Superior temporal gyrus (tissue), 1 donor: Measurements from ENCODE around the gene TMEM217.
"Not testable (repeated sequence)": the region's sequence is repeated elsewhere in the genome, so short reads cannot be mapped to it uniquely, and the experiment has no call there.

Experiments used
- DNase-seq: peaks from one replicate; pipeline ENCODE4 v3.0.0-alpha.2; 2016; ENCODE audit errors: extremely low spot score

TMEM217 gene

DNA sequence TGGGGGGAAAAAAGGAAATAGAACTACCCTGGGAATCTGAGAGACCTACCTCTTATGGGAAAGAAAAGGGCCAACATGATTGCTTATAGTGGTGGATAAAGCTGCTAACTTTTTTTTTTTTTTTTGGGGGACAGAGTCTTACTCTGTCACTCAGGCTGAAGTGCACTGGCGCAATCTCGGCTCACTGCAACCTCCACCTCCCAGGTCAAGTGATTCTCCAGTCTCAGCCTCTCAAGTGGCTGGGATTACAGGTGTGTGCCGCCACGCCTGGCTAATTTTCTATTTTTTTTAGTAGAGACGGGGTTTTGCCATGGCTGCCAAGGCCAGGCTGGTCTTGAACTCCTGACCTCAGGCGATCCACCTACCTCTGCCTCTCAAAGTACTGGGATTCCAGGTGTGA, 39.9 kb downstream of the TMEM217 start:
- no peak for DNase-seq

DNA sequence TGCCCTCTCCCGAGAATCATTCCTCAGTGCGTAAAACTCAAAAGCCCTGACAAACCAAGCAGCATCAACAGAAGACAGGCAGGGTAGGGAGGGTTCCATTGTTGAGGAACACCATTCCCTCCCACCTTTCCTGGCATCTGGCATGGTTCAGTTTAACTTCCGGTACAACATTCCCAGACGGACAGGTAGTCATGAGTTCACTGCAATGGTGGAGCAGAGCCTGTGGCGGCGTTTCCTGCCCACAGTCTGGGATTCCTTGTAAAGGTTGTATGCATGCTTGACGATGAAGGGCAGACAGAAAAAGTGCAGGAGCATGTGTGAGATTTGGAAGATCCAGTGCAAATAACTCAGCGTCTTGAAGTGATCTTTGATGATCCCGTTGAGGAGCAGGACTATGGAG, 45.7 kb downstream of the TMEM217 start:
- DNase-seq, result no peak

DNA sequence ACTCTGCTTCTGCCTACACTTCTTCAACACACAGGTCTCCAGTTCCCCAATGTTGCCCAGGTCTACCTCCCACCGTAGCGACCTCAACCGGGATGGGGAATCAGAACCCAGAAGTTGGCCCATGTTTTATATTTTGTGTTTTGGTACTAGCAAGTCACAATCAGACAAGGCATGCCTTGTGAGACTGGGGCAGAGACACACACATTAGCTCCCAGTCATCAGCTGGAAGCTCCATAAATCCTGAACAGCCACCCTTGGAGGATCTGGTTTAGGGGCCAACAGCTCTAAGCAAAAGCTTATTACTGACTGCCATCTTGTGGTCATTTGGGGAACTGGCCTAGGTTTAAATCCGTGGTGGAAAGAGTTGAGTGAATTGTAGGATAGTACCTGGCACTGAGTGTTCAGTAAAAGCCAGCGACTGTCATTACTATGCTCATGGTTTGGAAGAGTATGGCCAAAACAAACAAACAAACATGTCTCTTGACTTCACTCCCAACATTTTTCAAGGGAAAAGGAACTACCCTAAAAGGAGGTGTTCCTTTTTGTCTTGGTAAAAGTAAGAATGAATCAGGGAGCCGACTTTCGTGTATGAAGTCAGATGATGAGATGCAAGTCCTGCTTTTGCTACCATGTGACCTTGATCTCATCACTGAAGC, 47.5 kb downstream of the TMEM217 start:
- peak; percentile 95 for DNase-seq

DNA sequence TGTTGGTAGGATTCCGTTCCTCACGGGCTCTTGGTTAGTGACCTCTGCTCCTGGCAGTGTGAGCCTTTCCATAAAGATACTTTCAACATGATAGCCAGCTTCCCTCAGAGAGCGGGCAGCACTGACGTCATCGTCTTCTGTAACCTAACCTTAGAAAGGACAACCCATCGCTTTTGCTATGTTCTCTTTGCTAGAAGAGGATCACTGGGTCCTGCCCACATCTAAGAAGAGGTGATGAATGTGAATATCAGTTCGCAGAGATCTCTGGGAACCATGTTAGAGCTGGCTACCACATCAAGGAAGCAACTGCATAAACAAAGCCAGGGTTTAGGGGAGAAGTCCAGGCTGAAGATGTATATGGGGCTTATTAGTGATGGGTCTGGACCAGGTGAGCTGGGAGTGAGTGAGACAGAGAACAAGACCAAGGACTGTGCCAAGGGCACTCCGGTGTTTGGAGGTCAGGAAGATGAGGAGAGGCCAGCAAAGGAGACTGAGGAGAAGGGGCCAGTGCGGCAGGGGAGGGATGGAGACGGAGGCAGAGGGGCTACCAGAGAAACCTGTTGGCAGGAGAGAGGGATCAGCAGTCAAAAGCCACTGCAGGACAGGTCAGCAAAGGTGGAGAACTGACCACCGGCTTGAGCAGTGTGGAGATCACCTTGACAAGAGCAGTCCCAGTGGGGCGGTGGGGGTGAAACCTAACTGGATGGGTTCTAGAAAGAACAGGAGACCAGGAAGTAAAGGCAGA, 48.3 kb downstream of the TMEM217 start:
- no peak for DNase-seq

DNA sequence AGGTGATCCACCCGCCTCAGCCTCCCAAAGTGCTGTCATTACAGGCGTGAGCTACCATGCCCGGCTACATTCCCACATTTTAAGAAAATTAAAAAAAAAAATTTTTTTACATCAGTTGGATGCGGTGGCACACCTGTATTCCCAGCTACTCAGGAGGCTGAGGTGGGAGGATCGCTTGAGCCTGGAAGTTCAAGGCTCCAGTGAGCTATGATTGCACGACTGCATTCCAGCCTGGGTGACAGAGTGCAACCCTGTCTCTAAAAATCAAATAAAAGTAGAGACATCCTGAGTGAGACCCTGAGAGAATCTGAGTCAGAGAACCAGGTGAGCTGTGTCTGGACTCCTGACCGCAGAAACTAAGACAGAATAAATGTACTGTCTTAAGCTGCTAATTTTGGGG, 49.2 kb downstream of the TMEM217 start:
- no peak for DNase-seq

DNA sequence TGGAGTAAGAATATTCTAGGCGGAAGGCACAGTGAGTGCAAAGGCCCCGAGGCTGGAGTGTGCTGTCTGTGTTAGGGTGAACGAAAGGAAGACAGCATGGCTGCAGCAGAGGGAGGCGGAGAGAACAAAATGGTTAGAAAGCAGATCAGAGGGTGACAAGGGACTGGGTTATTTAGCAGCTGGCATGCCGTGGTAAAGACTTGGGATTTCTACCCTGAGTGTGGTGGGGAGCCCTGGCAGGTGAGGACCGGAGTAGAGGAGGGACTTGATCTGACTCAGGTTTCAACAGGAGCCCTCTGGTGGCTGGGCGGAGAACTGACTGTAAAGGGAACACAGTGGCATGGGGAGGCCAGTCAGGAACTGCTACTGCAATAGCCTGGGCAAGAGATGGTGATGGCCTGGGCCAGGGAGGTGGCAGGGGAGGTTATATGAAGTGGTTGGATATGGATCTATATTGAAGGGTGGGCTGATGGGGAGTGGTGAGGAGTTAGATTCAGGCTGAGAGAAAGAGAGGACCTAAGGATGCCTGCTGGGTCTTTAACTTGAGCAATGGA, 50.0 kb downstream of the TMEM217 start:
- peak; percentile 70 for DNase-seq

DNA sequence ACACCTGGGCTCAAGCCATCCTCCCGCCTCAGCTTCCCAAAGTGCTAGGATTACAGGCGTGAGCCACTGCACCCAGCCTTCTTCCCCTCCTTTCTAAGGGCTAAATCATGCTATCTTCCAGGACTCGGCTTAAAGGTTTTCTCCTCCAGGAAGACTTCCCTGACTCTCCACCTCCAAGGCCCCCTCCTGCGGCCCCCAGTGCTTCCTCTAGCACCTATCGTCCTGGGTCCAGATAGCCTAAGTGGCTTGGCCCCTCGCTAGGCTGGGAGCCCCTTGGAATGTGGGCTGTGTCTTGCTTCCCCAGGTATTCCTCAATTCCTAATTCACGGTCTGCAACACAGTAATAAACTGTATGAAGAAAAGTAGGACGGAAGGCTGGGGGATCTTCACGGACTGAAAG, 51.3 kb downstream of the TMEM217 start:
- no peak for DNase-seq

DNA sequence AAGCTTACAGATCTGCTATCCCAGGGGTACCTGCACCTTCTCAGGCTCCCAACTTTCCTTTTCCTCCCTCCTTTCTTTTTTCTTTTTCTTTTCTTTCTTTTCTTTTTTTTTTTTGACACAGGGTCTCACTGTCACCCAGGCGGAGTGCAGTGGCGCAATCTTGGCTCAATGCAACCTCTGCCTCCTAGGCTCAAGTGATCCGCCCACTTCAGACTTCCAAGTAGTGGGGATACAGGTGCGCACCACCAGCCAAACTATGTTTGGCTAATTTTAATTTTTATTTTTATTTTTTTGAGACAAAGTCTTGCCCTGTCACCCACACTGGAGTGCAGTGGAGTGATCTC, 52.0 kb downstream of the TMEM217 start:
- no peak for DNase-seq

DNA sequence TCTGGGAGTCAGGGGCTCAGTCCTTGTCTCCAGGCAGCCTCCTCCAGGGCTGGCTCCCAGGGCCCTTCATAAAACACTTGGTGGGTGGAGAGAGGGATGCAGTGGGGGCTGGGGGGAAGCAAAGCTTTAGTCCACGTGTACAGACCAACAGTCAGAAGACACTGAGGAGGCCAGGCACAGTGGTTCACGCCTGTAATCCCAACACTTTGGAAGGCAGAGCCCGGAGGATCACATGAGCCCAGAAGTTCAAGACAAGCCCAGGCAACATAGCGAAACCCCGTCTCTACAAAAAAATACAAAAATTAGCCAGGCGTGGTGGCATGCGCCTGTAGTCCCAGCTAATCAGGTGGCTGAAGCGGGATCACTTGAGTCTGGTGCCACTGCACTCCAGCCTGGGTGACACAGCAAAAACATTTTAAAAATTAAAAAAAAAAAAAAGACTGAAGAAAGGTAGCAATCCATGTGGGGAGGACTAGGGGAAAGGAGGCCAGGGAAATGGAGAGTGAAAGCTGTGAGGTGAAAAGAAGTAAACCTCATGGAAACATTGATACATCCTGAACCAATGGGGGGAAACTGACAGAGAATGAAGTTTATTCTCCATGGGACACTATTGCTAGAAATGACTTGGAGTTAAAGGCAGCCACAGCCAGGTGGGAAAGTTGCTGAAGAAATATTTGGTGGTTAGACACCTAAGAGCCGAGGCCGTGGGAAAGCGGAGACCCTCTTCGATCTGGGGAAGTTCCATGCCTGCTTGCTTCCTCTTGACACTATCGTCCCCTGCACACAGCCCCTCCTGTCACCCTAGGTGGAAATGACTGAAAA, 52.6 kb downstream of the TMEM217 start:
- DNase-seq, result no peak

DNA sequence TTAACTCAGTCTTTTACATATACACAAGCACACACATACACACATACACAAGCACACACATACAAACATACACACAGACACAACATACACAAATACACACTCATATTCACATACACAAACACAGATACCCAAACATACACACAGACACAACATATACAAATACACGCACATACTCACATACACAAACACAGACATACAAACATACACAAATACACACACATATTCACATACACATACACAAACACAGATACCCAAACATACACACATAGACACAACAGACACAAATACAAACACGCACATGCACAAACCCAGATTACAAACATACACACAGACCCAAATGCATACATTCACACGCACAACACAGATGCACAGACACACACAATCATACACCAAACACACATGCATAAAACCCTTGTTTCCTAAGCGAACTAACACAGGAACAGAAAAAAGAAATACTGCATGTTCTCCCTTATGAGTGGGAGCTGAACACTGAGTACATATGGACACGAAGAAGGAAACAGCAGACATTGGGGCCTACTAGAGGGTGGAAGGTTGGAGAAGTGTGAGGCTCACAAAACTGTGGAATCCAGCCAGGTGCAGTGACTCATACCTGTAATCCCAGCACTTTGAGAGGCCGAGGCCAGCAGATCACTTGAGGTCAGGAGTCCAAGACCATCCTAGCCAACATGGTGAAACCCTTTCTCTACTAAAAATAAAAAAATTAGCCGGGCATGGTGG, 53.8 kb downstream of the TMEM217 start:
- DNase-seq, result no peak

DNA sequence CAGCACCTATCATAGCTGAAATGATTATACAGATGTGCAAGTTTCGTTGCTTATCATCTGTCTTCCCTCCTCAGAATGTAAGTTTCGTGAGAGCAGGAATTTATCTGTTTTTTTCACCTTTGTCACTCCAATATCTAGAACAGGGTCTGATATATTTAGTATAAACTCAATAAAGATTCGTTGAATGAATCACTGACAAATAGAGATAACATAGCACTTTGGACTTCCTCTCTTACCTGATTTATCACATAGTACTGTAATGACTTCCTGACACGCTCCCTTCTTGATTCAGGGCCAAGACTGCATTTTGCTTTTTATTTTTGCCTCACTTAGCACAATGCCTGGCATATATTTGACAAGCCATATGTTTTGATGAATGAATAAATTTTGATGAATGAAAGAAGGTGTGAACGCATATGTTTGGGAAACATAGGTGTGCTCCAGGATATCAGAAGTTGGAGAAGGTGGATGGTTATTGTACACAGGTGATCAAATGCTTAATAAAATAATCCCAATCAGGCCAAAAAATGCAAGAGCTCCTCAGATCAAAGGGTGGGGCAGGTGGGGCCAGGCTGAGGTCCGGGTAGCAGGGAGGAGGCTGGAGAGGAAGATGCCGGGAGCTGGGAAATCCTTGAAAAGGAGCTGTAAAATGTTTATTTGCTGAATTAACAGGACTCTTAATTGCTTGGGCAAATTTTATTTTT, 55.0 kb downstream of the TMEM217 start:
- DNase-seq, result no peak

DNA sequence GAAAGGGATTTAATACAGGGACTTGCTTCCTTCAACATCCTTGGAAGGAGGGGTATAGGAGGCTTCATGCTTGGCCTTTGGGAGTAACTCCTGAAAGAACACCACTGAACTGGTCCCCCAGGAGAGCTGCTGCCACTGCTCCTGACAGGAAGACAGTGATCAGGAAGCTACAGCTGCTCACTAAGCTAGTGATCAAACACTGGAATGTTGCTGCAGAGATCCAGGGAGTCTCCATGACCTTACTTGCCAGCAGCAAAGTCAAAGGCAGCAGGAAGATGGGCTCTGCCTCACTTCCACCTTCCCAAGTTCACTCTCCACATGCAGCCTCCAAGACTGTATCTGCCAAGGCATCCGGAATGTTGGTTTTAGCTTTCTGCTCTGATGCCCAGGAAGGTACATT, 56.2 kb downstream of the TMEM217 start:
- DNase-seq, result no peak

DNA sequence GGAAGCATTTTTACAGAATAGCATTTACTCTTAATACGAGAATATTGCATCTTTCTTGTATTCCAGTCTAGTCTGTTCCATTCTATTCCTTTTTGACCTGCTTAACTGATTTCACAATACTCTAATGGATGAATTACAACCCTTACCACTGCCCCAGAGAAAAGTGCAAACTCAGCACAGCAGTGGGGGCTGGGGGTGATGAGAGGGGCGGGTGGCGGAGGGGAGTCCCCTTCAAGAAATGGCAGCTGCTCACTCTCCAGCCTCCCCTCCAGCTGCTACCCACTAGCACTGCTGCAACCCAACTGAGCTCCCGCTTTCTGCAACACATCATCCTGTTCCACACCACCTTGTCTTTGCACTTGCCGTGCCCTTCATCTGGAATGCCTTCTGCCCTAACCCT, 57.9 kb downstream of the TMEM217 start:
- DNase-seq, result no peak

DNA sequence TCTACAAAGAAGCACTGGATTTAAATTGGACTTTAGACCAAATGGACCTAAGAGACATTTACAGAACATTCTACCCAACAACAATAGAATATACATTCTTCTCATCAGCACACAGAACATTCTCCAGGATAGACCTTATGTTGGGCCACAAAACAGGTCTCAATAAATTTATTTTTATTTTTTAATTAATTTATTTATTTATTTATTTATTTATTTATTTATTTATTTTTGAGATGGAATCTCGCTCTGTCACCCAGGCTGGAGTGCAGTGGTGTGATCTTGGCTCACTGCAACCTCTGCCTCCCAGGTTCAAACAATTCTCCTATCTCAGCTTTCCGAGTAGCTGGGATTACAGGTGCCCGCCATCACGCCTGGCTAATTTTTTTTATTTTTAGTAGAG, 61.5 kb downstream of the TMEM217 start:
- DNase-seq, result not testable (repeated sequence)

DNA sequence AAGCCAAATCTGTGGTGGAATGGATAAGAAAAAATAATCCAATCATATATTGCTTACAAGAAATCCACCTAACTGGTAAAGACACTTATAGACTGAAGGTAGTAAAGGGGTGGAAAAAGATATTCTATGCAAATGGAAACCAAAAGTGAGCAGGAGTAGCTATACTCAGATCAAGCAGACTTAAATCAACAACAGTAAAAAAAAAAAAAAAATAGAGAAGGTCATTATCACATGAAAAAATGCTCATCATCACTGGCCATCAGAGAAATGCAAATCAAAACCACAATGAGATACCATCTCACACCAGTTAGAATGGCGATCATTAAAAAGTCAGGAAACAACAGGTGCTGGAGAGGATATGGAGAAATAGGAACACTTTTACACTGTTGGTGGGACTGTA, 63.1 kb downstream of the TMEM217 start:
- DNase-seq, result not testable (repeated sequence)

DNA sequence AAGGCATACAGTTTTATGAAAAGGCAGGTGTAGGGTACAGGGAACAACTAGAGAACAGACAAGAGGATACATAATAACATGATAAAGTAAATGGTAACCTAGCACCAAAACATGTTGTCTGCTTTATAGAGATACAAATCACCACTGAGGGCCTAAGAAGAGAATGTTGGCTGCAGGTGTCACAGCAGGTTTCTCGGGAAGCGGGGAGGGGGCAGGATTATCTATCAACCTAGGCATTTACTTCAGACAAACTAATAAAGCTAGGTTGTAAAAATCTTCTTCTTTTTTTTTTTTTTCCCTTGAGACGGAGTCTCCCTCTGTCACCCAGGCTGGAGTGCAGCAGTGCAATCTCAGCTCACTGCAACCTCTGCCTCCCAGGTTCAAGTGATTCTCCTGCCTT, 65.3 kb downstream of the TMEM217 start:
- no peak for DNase-seq

DNA sequence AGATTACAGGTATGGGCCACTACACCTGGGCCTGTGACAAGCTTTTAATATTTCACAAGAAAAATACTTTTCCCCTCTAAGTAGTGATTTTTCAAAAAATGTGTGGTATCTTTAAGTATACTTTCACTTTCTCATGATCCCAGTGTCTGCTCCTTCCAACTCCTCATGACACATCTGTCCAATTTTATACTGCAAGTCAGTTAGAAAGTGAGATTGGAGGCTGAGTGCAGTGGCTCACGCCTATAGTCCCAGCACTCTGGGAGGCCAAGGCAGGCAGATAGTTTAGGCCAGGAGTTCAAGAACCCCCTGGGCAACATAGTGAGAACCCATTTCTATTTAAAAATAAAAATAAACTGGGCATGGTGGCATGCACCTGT, 67.8 kb downstream of the TMEM217 start:
- no peak for DNase-seq

DNA sequence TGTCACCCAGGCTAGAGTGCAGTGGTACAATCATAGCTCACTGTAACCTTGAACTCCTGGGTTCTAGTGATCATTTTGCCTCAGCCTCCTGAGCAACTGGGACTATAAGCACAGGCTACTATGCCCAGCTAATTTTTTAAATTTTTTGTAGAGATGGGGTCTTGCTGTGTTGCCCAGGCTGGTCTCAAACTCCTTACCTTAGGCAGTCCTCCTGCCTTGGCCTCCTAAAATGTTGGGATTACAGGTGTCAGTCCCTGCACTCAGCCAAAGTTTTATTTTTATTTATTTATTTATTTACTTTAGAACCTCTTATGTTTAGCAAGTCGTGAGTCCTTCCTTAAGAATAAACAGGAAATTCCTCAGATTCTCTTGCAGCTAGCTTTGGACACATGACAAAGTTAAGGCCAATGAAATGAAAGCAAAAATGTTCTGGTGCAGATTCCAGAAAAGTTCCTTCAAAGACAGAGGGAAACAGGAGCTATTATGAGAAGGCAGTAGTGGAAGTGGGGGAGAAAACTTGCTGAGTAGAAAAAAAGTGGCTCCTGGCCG, 68.9 kb downstream of the TMEM217 start:
- DNase-seq, result no peak

DNA sequence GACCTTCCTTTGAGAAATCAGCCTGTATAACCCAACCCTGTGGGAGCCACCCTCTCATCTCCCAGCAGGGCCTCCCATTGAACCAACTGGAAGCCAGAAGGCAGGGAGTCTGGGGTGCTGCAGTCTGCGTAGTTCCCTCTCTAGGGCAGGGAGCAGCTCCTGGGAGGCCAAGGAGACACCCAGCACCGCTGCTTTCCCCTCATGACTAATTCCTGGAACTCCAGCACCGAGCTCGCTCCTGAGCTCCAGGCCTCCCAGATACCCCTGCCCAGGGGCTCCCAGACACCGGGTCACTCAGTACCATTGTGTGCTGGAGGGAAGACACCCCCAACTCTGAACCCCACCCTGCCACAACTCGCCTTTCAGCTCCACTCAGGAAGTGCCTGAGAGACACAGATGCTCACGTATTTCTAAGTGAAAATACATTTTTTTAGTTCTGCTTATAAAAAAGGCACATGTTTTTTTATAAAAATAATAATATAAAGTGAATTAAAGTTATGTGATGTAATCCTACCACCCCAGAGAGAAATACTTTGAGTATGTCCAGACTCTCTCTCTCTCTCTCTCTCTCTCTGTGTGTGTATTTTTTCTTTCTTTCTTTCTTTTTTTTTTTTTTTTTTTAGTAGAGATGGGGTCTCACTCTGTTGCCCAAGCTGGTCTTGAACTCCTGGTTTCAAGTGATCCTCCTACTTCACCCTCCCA, 70.5 kb downstream of the TMEM217 start:
- no peak for DNase-seq

DNA sequence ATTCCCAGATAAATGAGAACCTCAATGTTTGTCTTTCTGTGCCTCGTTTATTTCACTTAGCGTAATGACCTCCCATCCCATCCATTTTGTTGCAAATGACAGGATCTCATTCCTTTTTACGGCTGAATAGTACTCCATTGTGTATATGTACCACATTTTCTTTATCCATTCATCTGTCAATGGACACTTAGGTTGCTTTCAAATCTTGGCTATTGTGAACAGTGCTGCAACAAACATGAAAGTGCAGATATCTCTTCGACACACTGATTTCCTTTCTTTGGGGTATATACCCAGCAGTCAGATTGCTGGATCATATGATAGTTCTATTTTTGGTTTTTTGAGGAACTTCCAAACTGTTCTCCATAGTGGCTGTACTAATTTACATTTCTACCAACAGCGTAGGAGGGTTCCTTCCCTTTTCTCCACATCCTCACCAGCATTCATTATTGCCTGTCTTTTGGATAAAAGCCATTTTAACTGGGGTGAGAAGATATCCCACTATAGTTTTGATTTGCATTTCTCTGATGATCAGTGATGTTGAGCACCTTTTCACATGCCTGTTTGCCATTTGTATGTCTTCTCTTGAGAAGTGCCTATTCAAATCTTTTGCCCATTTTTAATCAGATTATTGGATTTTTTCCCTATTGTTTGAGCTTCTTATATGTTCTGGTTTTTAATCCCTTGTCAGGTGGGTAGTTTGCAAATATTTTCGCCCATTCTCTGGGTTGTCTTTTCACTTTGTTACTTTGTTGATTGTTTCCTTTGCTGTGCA, 71.8 kb downstream of the TMEM217 start:
- not testable (repeated sequence) for DNase-seq
